ENCODE data around the gene ATAD3C.
"Not testable (repeated sequence)": the region's sequence is repeated elsewhere in the genome, so short reads cannot be mapped to it uniquely, and the experiment has no call there.

Gene ATAD3C

DNA sequence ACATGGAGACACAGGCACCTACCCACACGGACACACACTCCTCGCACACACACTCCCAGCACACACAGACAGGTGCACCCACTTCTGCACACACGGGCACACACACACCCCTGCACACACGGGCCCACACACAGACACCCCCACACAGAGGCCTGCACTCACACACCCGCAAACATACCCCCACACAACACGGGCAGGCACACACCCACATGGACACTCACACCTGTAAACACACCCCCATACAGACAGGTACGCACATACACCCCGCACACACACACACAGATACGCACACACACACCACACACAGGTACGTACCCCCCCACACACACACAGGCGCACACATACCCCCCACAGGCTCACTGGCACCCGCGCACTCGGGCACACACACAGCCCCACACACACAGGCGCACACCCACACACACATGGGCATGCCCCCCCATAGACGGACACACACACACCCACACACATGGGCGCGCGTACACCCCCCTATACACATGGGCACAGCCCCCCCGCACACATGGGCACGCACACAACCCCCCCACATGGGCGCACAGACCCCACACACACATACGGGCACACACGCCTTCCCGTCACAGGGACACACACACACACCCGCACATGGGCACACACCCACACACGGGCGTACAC, 68.6 kb downstream of the ATAD3C start:
- H3K4me3 ChIP-seq (ENCODE audit: low read depth, low read length), result no peak overlapping the region
- in situ Hi-C loops (cut with HindIII; ENCODE audit: low sequenced_read_pairs), result no loop called here
- TF ChIP-seq, protein P1, sequence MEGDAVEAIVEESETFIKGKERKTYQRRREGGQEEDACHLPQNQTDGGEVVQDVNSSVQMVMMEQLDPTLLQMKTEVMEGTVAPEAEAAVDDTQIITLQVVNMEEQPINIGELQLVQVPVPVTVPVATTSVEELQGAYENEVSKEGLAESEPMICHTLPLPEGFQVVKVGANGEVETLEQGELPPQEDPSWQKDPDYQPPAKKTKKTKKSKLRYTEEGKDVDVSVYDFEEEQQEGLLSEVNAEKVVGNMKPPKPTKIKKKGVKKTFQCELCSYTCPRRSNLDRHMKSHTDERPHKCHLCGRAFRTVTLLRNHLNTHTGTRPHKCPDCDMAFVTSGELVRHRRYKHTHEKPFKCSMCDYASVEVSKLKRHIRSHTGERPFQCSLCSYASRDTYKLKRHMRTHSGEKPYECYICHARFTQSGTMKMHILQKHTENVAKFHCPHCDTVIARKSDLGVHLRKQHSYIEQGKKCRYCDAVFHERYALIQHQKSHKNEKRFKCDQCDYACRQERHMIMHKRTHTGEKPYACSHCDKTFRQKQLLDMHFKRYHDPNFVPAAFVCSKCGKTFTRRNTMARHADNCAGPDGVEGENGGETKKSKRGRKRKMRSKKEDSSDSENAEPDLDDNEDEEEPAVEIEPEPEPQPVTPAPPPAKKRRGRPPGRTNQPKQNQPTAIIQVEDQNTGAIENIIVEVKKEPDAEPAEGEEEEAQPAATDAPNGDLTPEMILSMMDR (IDR thresholded peaks at IDR 0.05; ENCODE audit: low read depth, low read length, missing control alignments), result no peak
- no peak for DNase-seq (ENCODE audit: low read depth)

GRCh38 chr1:1518621-1519007, 69.1 kb downstream of the ATAD3C start:
- H3K4me3 ChIP-seq (ENCODE audit: low read depth, low read length); in situ Hi-C loops (cut with HindIII; ENCODE audit: low sequenced_read_pairs); DNase-seq (ENCODE audit: low read depth): not testable (repeated sequence)

Data from astrocyte of the cerebellum (primary cell).